ENCODE data around the gene DIAPH2.
"Not testable (repeated sequence)": the region's sequence is repeated elsewhere in the genome, so short reads cannot be mapped to it uniquely, and the experiment has no call there.

Gene DIAPH2

GRCh38 chrX:97402333-97402732 lies 717.7 kb downstream of the DIAPH2 start:
- Histone ChIP-seq H3K36me3 (no peaks in the 10 kb centered on the region), H3K9me3 (no peaks in the 10 kb centered on the region), H3K27me3 (no peaks in the 10 kb centered on the region), H3K27ac (no peak overlapping the region), H3K4me3 (ENCODE audit: low read depth in 1 of 2, low read length in 1 of 2) (no peak overlapping the region), H3K4me1 (ENCODE audit: control insufficient read depth in 1 of 2, insufficient read depth in 1 of 2, low read depth in 1 of 2, low read length in 1 of 2) (no peaks in the 10 kb centered on the region)
- no peak for TF ChIP-seq CTCF (IDR thresholded peaks at IDR 0.05)

- H3K4me3 ChIP-seq (ENCODE audit: low read depth in 1 of 2, low read length in 1 of 2), result no peak overlapping the region
- no peak for TF ChIP-seq CTCF (IDR thresholded peaks at IDR 0.05)
- no peak overlapping the region for H3K27ac ChIP-seq
- no peaks in the 10 kb centered on the region for H3K9me3 ChIP-seq
- H3K4me1 ChIP-seq (ENCODE audit: control insufficient read depth in 1 of 2, insufficient read depth in 1 of 2, low read depth in 1 of 2, low read length in 1 of 2), result no peaks in the 10 kb centered on the region
- H3K36me3 ChIP-seq, result no peaks in the 10 kb centered on the region
- H3K27me3 ChIP-seq, result no peaks in the 10 kb centered on the region
These were observed 718.3 kb downstream of the DIAPH2 start for GRCh38 chrX:97402903-97403302.

- H3K27ac ChIP-seq, result no peak overlapping the region
- no peaks in the 10 kb centered on the region for H3K4me1 ChIP-seq (ENCODE audit: control insufficient read depth in 1 of 2, insufficient read depth in 1 of 2, low read depth in 1 of 2, low read length in 1 of 2)
- H3K27me3 ChIP-seq, result no peaks in the 10 kb centered on the region
- no peaks in the 10 kb centered on the region for H3K9me3 ChIP-seq
- no peak overlapping the region for H3K4me3 ChIP-seq (ENCODE audit: low read depth in 1 of 2, low read length in 1 of 2)
- H3K36me3 ChIP-seq, result no peaks in the 10 kb centered on the region
- TF ChIP-seq CTCF (IDR thresholded peaks at IDR 0.05), result no peak
These were observed 720.5 kb downstream of the DIAPH2 start for GRCh38 chrX:97405031-97405660.

- H3K27ac ChIP-seq; H3K4me1 ChIP-seq (ENCODE audit: control insufficient read depth in 1 of 2, insufficient read depth in 1 of 2, low read depth in 1 of 2, low read length in 1 of 2): not testable (repeated sequence)
These were observed 725.2 kb downstream of the DIAPH2 start for GRCh38 chrX:97409632-97410415.

GRCh38 chrX:97416461-97416860 lies 731.8 kb downstream of the DIAPH2 start:
- no peak overlapping the region for H3K4me3 ChIP-seq (ENCODE audit: low read depth in 1 of 2, low read length in 1 of 2)
- no peaks in the 10 kb centered on the region for H3K4me1 ChIP-seq (ENCODE audit: control insufficient read depth in 1 of 2, insufficient read depth in 1 of 2, low read depth in 1 of 2, low read length in 1 of 2)
- H3K9me3 ChIP-seq, result no peaks in the 10 kb centered on the region
- H3K27ac ChIP-seq, result no peak overlapping the region
- H3K27me3 ChIP-seq, result no peaks in the 10 kb centered on the region
- no peaks in the 10 kb centered on the region for H3K36me3 ChIP-seq
- no peak for TF ChIP-seq CTCF (IDR thresholded peaks at IDR 0.05)

More at GRCh38 chrX:97409632-97410415, 725.2 kb downstream of the DIAPH2 start:
- H3K4me3 ChIP-seq (ENCODE audit: low read depth in 1 of 2, low read length in 1 of 2); H3K27me3 ChIP-seq; H3K36me3 ChIP-seq; H3K9me3 ChIP-seq: not testable (repeated sequence)

- Histone ChIP-seq H3K27me3 (no peaks in the 10 kb centered on the region), H3K36me3 (peaks cover 6% of the 10 kb centered on the region), H3K4me1 (ENCODE audit: control insufficient read depth in 1 of 2, insufficient read depth in 1 of 2, low read depth in 1 of 2, low read length in 1 of 2) (no peaks in the 10 kb centered on the region), H3K27ac (no peak overlapping the region), H3K4me3 (ENCODE audit: low read depth in 1 of 2, low read length in 1 of 2) (no peak overlapping the region), H3K9me3 (no peaks in the 10 kb centered on the region)
- TF ChIP-seq CTCF (IDR thresholded peaks at IDR 0.05), result no peak
These were observed 744.5 kb downstream of the DIAPH2 start for GRCh38 chrX:97429101-97429500.

Measured in neutrophil (primary cell).